ENCODE measurements around the gene OSGEPL1. TPM values are rescaled to one million over a fixed set of nuclear protein-coding genes. Genes with fewer than 3 reads are reported as not detected.
"Not testable (repeated sequence)": the region's sequence is repeated elsewhere in the genome, so short reads cannot be mapped to it uniquely, and the experiment has no call there.

Gene OSGEPL1
- total RNA-seq, 6 donors from 2014 or later: 3.6 to 14.5 (median 5.4) TPM

- Histone ChIP-seq H3K27me3 (no peaks in the 10 kb centered on the region), H3K36me3 (peaks cover 14 to 83% (median 33%) of the 10 kb centered on the region in 4 donors), H3K4me1 (no peaks in the 10 kb centered on the region), H3K4me3 (no peak overlapping the region), H3K27ac (no peak overlapping the region), H3K9me3 (no peaks in the 10 kb centered on the region)
- ATAC-seq (ENCODE audit: low FRiP score in 2 of 2): no peak
- TF ChIP-seq EP300 (IDR thresholded peaks at IDR 0.05) (no peak), POLR2A (IDR thresholded peaks at IDR 0.05) (no peak), CTCF (IDR thresholded peaks at IDR 0.05) (no peak), POLR2AphosphoS5 (IDR thresholded peaks at IDR 0.05) (no peak)
- WGBS, 2 donors: 82 to 84% methylated on average over 1 of the region's 1 CpG
- no peak for DNase-seq
These were observed 9.6 kb upstream of the OSGEPL1 start for GRCh38 chr2:189772212-189772611.

GRCh38 chr2:189770590-189771322 is 8.2 kb upstream of the OSGEPL1 start:
- DNase-seq (no peak), ATAC-seq (ENCODE audit: low FRiP score in 2 of 2) (no peak)
- Histone ChIP-seq H3K36me3 (peaks cover 14 to 80% (median 36%) of the 10 kb centered on the region in 4 donors), H3K4me1 (no peaks in the 10 kb centered on the region), H3K27me3 (no peaks in the 10 kb centered on the region), H3K4me3 (no peak overlapping the region), H3K27ac (no peak overlapping the region), H3K9me3 (no peaks in the 10 kb centered on the region)
- 63 to 72% methylated on average over 6 of the region's 6 CpGs for WGBS, 2 donors
- TF ChIP-seq EP300 (IDR thresholded peaks at IDR 0.05) (no peak), CTCF (IDR thresholded peaks at IDR 0.05) (no peak), POLR2A (IDR thresholded peaks at IDR 0.05) (no peak), POLR2AphosphoS5 (IDR thresholded peaks at IDR 0.05) (no peak)

- H3K36me3 ChIP-seq: peaks cover 0 to 18% (median 2%) of the 10 kb centered on the region in 4 donors
- H3K4me3 ChIP-seq: no peak overlapping the region
- ATAC-seq (ENCODE audit: low FRiP score in 2 of 2) (no peak), DNase-seq (no peak)
- no peaks in the 10 kb centered on the region for H3K9me3 ChIP-seq
- no peaks in the 10 kb centered on the region for H3K27me3 ChIP-seq
- 71 to 78% methylated on average over 4 of the region's 4 CpGs for WGBS, 2 donors
- TF ChIP-seq CTCF (IDR thresholded peaks at IDR 0.05): no peak
- TF ChIP-seq EP300 (IDR thresholded peaks at IDR 0.05): no peak
- no peak for TF ChIP-seq POLR2AphosphoS5 (IDR thresholded peaks at IDR 0.05)
- H3K4me1 ChIP-seq: peaks cover 11 to 20% (median 12%) of the 10 kb centered on the region in 4 donors
- H3K27ac ChIP-seq: no peak overlapping the region
These were observed 1.5 kb upstream of the OSGEPL1 start for GRCh38 chr2:189763908-189764661.

GRCh38 chr2:189762229-189762550 is 402 bp downstream of the OSGEPL1 start:
- no peak for DNase-seq
- TF ChIP-seq CTCF (IDR thresholded peaks at IDR 0.05): no peak
- TF ChIP-seq POLR2AphosphoS5 (IDR thresholded peaks at IDR 0.05): no peak
- TF ChIP-seq POLR2A (IDR thresholded peaks at IDR 0.05): no peak
- no peak for TF ChIP-seq EP300 (IDR thresholded peaks at IDR 0.05)
- H3K4me1 ChIP-seq: peaks cover 11 to 20% (median 12%) of the 10 kb centered on the region in 4 donors
- no peaks in the 10 kb centered on the region for H3K9me3 ChIP-seq
- H3K27me3 ChIP-seq: no peaks in the 10 kb centered on the region
- no peak for ATAC-seq (ENCODE audit: low FRiP score in 2 of 2)
- H3K36me3 ChIP-seq: peaks cover 0 to 7% (median 2%) of the 10 kb centered on the region in 4 donors
- peak overlapping the region; percentile 71 to 97 (median 86) for H3K4me3 ChIP-seq
- 0 to 2% methylated on average over 7 of the region's 7 CpGs for WGBS, 2 donors
- peak overlapping the region; percentile 81 to 88 (median 84) for H3K27ac ChIP-seq

- peaks cover 11 to 20% (median 12%) of the 10 kb centered on the region in 4 donors for H3K4me1 ChIP-seq
- not testable (repeated sequence) for H3K4me3 ChIP-seq; H3K9me3 ChIP-seq; H3K36me3 ChIP-seq; ATAC-seq (ENCODE audit: low FRiP score in 2 of 2); H3K27ac ChIP-seq; H3K27me3 ChIP-seq
- WGBS, 2 donors: 99% methylated on average over 12 to 19 of the region's 19 CpGs
- DNase-seq: peak in 1 of 2 donors; percentile 63
These were observed 2.4 kb downstream of the OSGEPL1 start for GRCh38 chr2:189760154-189760553.
